ENCODE results near the gene TNFRSF4. TPM values are rescaled to one million over a fixed set of nuclear protein-coding genes. Genes with fewer than 3 reads are reported as not detected.

Gene TNFRSF4
- polyA plus RNA-seq, 2 of the 4 experiments (the other 2 are of a cell fraction), result not detected

GRCh38 chr1:1242461-1243265, 28.7 kb upstream of the TNFRSF4 start:
- ATAC-seq, result no peak
- H3K9me3 ChIP-seq, result no peaks in the 10 kb centered on the region
- ChIA-PET CTCF (interaction anchor here (1.4 to 9.4 kb wide), 3 partner anchors 49 to 121 kb away, joined by 3 to 46 read pairs (median 7); no protein-coding TSS in a partner anchor), POLR2A (no interaction called here)
- no peak for FAIRE-seq
- H3K4me3 ChIP-seq, result no peak overlapping the region
- H3K4me2 ChIP-seq, result no peak overlapping the region
- no peak for DNase-seq (ENCODE audit: low read depth in 1 of 2, low spot score in 1 of 2)
- WGBS (ENCODE audit: missing lambda C conversion rate), result 91% methylated on average over 6 of the region's 41 CpGs
- H3K4me1 ChIP-seq, result peaks cover 27% of the 10 kb centered on the region; the same call in 2 of the 3 replicates
- no peak for TF ChIP-seq FOSL2 (IDR thresholded peaks at IDR 0.05)
- no peak for TF ChIP-seq FOSL2 (CRISPR knock-in tag; IDR thresholded peaks at IDR 0.05)
- no peak for TF ChIP-seq CBX8 (IDR thresholded peaks at IDR 0.05)
- no peak overlapping the region for H3K27ac ChIP-seq

DNA sequence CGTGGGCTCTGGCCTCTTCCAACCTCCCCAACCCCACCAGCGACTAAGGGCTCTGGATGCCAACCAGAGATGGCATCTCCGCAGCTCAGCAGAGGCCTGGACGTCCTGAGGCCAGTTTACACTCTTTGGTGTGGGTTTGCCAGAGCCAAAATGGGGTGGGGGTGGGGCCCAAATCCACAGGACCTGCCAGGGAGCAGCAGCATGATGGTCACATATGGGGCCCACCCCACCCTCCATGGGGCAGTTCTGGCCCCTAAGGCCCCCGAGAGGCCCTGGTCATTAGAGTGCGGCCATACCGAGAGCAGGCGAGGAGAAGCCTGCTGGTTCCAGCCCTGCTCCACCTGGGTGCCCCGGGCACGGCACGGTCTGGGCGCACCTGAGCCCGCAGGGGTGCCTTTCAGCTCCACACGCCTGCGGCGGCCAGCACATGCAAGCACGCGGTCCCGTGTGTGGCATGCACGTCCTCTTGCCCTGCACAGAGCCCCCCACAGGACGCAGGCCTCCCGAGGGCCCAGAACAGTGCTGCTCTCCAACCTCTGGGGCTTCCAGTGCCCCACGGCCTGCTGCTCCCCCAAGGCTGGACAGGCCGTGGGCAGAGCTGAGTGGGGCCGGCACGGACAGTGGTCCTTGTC, 27.8 kb upstream of the TNFRSF4 start:
- TF ChIP-seq MAFK (IDR thresholded peaks at IDR 0.05; ENCODE audit: partially characterized antibody) (no peak), POLR2AphosphoS2 (conservative IDR thresholded peaks at IDR 0.05; ENCODE audit: low read length) (no peak), HDAC2 (IDR thresholded peaks at IDR 0.05) (no peak), EHF (CRISPR knock-in tag; IDR thresholded peaks at IDR 0.05) (no peak), FOXS1 (CRISPR knock-in tag; IDR thresholded peaks at IDR 0.05) (no peak), CBX8 (IDR thresholded peaks at IDR 0.05) (no peak)
- TF ChIP-seq, protein P1, sequence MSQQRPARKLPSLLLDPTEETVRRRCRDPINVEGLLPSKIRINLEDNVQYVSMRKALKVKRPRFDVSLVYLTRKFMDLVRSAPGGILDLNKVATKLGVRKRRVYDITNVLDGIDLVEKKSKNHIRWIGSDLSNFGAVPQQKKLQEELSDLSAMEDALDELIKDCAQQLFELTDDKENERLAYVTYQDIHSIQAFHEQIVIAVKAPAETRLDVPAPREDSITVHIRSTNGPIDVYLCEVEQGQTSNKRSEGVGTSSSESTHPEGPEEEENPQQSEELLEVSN (IDR thresholded peaks at IDR 0.05; ENCODE audit: borderline replicate concordance, low read depth), result no peak
- Histone ChIP-seq H3K27ac (no peak overlapping the region), H3K4me3 (no peak overlapping the region), H3K9me3 (no peaks in the 10 kb centered on the region), H3K4me2 (no peak overlapping the region), H3K4me1 (peaks cover 37% of the 10 kb centered on the region)
- FAIRE-seq (no peak), ATAC-seq (no peak), DNase-seq (ENCODE audit: low read depth in 1 of 2, low spot score in 1 of 2) (no peak)
- 80% methylated on average over 1 of the region's 26 CpGs for WGBS (ENCODE audit: missing lambda C conversion rate)
- ChIA-PET POLR2A (no interaction called here), CTCF (interaction anchor here (2.2 to 9.4 kb wide), 2 partner anchors 50 to 120 kb away, joined by 7 to 46 read pairs; no protein-coding TSS in a partner anchor)

DNA sequence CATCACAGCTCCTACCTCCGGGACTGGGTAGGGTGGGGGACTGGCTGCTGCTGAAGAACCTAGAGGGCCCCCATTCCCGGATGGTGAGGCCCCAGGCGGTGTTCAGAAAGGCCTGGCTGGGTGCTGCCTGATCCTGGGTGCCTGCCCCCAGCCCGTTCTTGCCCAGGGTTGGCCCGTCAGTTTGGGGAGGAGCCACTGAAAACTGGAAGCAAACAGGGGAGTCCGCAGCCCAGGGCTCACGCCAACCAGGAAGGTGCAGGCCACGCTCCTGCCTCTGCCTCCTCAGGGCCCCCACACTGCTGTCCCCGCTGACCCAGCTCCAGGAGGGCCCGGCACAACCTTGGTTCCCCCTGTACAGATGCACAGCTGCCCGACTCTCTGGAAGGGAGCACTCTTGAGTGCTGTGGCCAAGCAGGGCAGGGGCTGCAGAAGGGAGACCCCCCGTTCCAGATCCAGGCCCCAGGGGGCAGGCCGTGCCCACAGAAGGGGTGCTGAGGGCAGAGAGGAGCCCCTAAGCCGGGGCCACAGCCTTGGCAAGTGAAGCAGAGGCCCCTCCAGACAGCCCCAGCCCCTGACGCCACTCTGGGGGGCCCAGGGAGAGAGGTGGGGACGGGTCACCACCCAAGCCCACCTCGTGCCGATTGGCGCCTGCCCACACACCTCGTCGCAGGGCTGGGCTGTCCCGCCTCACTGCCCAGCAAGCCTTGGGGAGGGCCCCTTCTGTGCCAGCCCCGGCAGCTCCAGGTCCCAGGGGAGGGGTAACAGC, 27.1 kb upstream of the TNFRSF4 start:
- Histone ChIP-seq H3K4me3 (no peak overlapping the region), H3K27ac (no peak overlapping the region), H3K4me2 (no peak overlapping the region), H3K9me3 (no peaks in the 10 kb centered on the region), H3K4me1 (peaks cover 37% of the 10 kb centered on the region)
- DNase-seq (ENCODE audit: low read depth in 1 of 2, low spot score in 1 of 2) (no peak), ATAC-seq (peak in 1 of 2 experiments; percentile 11; a peak in 3 of 6 replicates), FAIRE-seq (no peak)
- ChIA-PET POLR2A (no interaction called here), CTCF (interaction anchor here (9.4 kb wide), 1 partner anchor 119 kb away, joined by 46 read pairs; no protein-coding TSS in a partner anchor)
- no peak for TF ChIP-seq POLR2AphosphoS2 (conservative IDR thresholded peaks at IDR 0.05; ENCODE audit: low read length)
- no peak for TF ChIP-seq CHD4 (IDR thresholded peaks at IDR 0.05; ENCODE audit: borderline replicate concordance)
- WGBS (ENCODE audit: missing lambda C conversion rate), result 59% methylated on average over 9 of the region's 23 CpGs

DNA sequence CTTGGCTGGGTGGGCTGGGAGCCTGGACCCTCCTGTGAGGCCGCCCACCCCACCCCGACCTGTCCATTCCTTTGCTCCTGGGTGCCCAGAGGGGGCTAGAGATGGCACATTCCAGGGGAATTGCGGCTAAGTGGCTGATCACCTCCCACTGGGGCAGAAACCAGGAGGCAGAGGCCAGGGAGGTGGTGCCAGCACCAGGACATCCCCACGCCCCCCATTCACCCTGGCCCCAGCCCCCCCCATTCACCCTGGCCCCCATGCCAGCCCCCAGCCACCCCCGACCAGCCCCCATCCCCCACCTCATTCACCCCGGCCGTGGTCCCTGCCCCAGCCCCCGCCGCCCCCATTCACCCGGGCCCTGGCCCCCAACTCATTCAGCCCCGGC, 26.4 kb upstream of the TNFRSF4 start:
- Histone ChIP-seq H3K4me1 (peaks cover 33% of the 10 kb centered on the region), H3K27ac (no peak overlapping the region), H3K4me2 (no peak overlapping the region), H3K9me3 (no peaks in the 10 kb centered on the region), H3K4me3 (no peak overlapping the region)
- TF ChIP-seq MAFK (IDR thresholded peaks at IDR 0.05; ENCODE audit: partially characterized antibody) (no peak), POLR2AphosphoS2 (conservative IDR thresholded peaks at IDR 0.05; ENCODE audit: low read length) (no peak)
- TF ChIP-seq, protein P2, sequence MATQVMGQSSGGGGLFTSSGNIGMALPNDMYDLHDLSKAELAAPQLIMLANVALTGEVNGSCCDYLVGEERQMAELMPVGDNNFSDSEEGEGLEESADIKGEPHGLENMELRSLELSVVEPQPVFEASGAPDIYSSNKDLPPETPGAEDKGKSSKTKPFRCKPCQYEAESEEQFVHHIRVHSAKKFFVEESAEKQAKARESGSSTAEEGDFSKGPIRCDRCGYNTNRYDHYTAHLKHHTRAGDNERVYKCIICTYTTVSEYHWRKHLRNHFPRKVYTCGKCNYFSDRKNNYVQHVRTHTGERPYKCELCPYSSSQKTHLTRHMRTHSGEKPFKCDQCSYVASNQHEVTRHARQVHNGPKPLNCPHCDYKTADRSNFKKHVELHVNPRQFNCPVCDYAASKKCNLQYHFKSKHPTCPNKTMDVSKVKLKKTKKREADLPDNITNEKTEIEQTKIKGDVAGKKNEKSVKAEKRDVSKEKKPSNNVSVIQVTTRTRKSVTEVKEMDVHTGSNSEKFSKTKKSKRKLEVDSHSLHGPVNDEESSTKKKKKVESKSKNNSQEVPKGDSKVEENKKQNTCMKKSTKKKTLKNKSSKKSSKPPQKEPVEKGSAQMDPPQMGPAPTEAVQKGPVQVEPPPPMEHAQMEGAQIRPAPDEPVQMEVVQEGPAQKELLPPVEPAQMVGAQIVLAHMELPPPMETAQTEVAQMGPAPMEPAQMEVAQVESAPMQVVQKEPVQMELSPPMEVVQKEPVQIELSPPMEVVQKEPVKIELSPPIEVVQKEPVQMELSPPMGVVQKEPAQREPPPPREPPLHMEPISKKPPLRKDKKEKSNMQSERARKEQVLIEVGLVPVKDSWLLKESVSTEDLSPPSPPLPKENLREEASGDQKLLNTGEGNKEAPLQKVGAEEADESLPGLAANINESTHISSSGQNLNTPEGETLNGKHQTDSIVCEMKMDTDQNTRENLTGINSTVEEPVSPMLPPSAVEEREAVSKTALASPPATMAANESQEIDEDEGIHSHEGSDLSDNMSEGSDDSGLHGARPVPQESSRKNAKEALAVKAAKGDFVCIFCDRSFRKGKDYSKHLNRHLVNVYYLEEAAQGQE (IDR thresholded peaks at IDR 0.05), result no peak
- ChIA-PET POLR2A (no interaction called here), CTCF (interaction anchor here (9.4 kb wide), 1 partner anchor 118 kb away, joined by 46 read pairs; no protein-coding TSS in a partner anchor)
- DNase-seq (ENCODE audit: low read depth in 1 of 2, low spot score in 1 of 2) (no peak), FAIRE-seq (no peak), ATAC-seq (no peak)
- WGBS (ENCODE audit: missing lambda C conversion rate), result 50% methylated on average over 2 of the region's 11 CpGs

All from A549 (cell line).